ENCODE results near the gene COL8A2.

Gene COL8A2

GRCh38 chr1:36119456-36119855, 5.6 kb downstream of the COL8A2 start:
- CTCF ChIA-PET, result interaction anchor here (1.0 to 7.5 kb wide), 2 partner anchors 9 to 15 kb away, joined by 3 to 65 read pairs; no protein-coding TSS in a partner anchor
- H3K9me3 ChIP-seq (ENCODE audit: control insufficient read depth, insufficient read depth, low read depth, low read length), result no peaks in the 10 kb centered on the region
- POLR2A ChIA-PET, result interaction anchor here (1.4 kb wide), 1 partner anchor 25 kb away, joined by 3 read pairs; no protein-coding TSS in a partner anchor
- no peak overlapping the region for H3K27ac ChIP-seq (ENCODE audit: extremely low read depth, low read depth, low read length)
- H3K4me3 ChIP-seq (ENCODE audit: low read depth, low read length), result no peak overlapping the region
- no peak for TF ChIP-seq ZNF629 (tag by site-specific recombination; IDR thresholded peaks at IDR 0.05)
- no peak for TF ChIP-seq ZNF280C (tag by site-specific recombination; IDR thresholded peaks at IDR 0.05)
- TF ChIP-seq ZNF610 (tag by site-specific recombination; IDR thresholded peaks at IDR 0.05; ENCODE audit: borderline replicate concordance), result no peak
- TF ChIP-seq RBAK (tag by site-specific recombination; IDR thresholded peaks at IDR 0.05), result no peak
- TF ChIP-seq ZSCAN30 (tag by site-specific recombination; IDR thresholded peaks at IDR 0.05), result no peak
- no peak for TF ChIP-seq ZNF654 (tag by site-specific recombination; IDR thresholded peaks at IDR 0.05; ENCODE audit: low read depth)
- no peak for TF ChIP-seq KLF7 (tag by site-specific recombination; IDR thresholded peaks at IDR 0.05; ENCODE audit: borderline replicate concordance)
- TF ChIP-seq ZNF354C (tag by site-specific recombination; IDR thresholded peaks at IDR 0.05; ENCODE audit: borderline replicate concordance, low read depth), result no peak
- no peak for TF ChIP-seq AEBP2 (tag by site-specific recombination; IDR thresholded peaks at IDR 0.05; ENCODE audit: borderline replicate concordance)
- no peak for TF ChIP-seq ZNF202 (tag by site-specific recombination; IDR thresholded peaks at IDR 0.05; ENCODE audit: borderline replicate concordance)
- TF ChIP-seq ZNF544 (tag by site-specific recombination; IDR thresholded peaks at IDR 0.05), result no peak
- TF ChIP-seq FEZF1 (tag by site-specific recombination; IDR thresholded peaks at IDR 0.05), result no peak
- no peak for TF ChIP-seq ZNF350 (tag by site-specific recombination; IDR thresholded peaks at IDR 0.05)
- no peak for TF ChIP-seq SP2 (tag by site-specific recombination; IDR thresholded peaks at IDR 0.05)
- no peak for TF ChIP-seq ZBTB6 (tag by site-specific recombination; IDR thresholded peaks at IDR 0.05)
- H3K4me1 ChIP-seq (ENCODE audit: control insufficient read depth, insufficient read depth, low read length), result no peaks in the 10 kb centered on the region
- H3K36me3 ChIP-seq (ENCODE audit: control insufficient read depth in 2 of 2, insufficient read depth in 1 of 2, low read length in 2 of 2), result no peaks in the 10 kb centered on the region

- Histone ChIP-seq H3K4me3 (ENCODE audit: low read depth, low read length) (no peak overlapping the region), H3K27ac (ENCODE audit: extremely low read depth, low read depth, low read length) (no peak overlapping the region), H3K9me3 (ENCODE audit: control insufficient read depth, insufficient read depth, low read depth, low read length) (no peaks in the 10 kb centered on the region), H3K36me3 (ENCODE audit: control insufficient read depth in 2 of 2, insufficient read depth in 1 of 2, low read length in 2 of 2) (no peaks in the 10 kb centered on the region), H3K4me1 (ENCODE audit: control insufficient read depth, insufficient read depth, low read length) (no peaks in the 10 kb centered on the region)
- CTCF ChIA-PET, result interaction anchor here (0.7 to 7.5 kb wide), 6 partner anchors 8 to 397 kb away, joined by 3 to 65 read pairs (median 4); no protein-coding TSS in a partner anchor
- TF ChIP-seq ZNF621 (tag by site-specific recombination; IDR thresholded peaks at IDR 0.05), result no peak
- no peak for TF ChIP-seq ZNF10 (tag by site-specific recombination; IDR thresholded peaks at IDR 0.05)
- TF ChIP-seq ZFP3 (tag by site-specific recombination; IDR thresholded peaks at IDR 0.05; ENCODE audit: low read depth), result no peak
- POLR2A ChIA-PET, result interaction anchor here (0.6 to 1.4 kb wide), 3 partner anchors 9 to 38 kb away, joined by 3 to 4 read pairs (median 3); no protein-coding TSS in a partner anchor
These were observed 6.4 kb downstream of the COL8A2 start for GRCh38 chr1:36118447-36119204.
